ENCODE measurements around the gene SLIT3. TPM values are rescaled to one million over a fixed set of nuclear protein-coding genes. Genes with fewer than 3 reads are reported as not detected.

SLIT3 gene
- total and polyA plus RNA-seq, 9 of the 15 experiments (the other 6 are each of a cell fraction or from before 2014, with no cell fraction given) = 0.01 to 0.04 TPM; not detected in 7

DNA sequence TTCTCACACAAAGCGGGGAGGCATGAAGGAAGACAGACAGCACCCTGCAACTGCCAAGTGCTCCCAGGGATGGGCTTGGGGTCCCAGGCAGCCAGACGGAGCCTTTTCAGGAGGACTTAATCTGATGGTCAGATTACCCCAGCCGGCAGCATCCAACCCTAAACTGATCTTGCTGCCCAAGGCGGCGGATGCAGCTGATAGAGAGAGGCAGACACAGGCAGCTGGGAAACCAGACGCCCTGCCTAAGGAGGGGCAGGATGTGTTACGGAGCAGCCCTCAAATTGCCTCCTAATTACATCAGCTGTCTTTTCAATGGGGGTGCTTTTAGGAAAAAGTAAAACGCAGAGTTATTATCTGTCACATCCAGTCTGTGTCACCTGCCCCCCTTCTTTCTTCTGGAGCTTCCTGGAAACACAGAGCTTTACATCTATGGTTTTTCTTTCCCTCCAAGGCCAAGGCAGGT lies 530.9 kb downstream of the SLIT3 start (continued):
- TF ChIP-seq CHD7 (IDR thresholded peaks at IDR 0.05; ENCODE audit: low read depth, low read length) = no peak
- TF ChIP-seq RBFOX2 (IDR thresholded peaks at IDR 0.05; ENCODE audit: low read depth, low read length) = peak; percentile 65
- TF ChIP-seq ZFX (CRISPR knock-in tag; IDR thresholded peaks at IDR 0.05) = no peak
- no peak for TF ChIP-seq TBP (optimal IDR thresholded peaks at IDR 0.05; ENCODE audit: low read depth, low read length)
- no peak for TF ChIP-seq ARHGAP35 (IDR thresholded peaks at IDR 0.05; ENCODE audit: partially characterized antibody)
- 0 out of 2 replicates have a peak, but pooled peaks have one; percentile 45 for TF ChIP-seq GABPA (tag; conservative IDR thresholded peaks at IDR 0.05; ENCODE audit: low read depth)
- TF ChIP-seq GATA2 (CRISPR knock-in tag; IDR thresholded peaks at IDR 0.05) = no peak
- peak; percentile 90 for TF ChIP-seq ZNF589 (CRISPR knock-in tag; IDR thresholded peaks at IDR 0.05; ENCODE audit: low read depth)
- TF ChIP-seq, protein P1, sequence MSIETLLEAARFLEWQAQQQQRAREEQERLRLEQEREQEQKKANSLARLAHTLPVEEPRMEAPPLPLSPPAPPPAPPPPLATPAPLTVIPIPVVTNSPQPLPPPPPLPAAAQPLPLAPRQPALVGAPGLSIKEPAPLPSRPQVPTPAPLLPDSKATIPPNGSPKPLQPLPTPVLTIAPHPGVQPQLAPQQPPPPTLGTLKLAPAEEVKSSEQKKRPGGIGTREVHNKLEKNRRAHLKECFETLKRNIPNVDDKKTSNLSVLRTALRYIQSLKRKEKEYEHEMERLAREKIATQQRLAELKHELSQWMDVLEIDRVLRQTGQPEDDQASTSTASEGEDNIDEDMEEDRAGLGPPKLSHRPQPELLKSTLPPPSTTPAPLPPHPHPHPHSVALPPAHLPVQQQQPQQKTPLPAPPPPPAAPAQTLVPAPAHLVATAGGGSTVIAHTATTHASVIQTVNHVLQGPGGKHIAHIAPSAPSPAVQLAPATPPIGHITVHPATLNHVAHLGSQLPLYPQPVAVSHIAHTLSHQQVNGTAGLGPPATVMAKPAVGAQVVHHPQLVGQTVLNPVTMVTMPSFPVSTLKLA (conservative IDR thresholded peaks at IDR 0.05) = no peak
- no peak for TF ChIP-seq EHMT2 (IDR thresholded peaks at IDR 0.05)
- TF ChIP-seq XRCC3 (IDR thresholded peaks at IDR 0.05) = no peak
- TF ChIP-seq PYGO2 (tag; IDR thresholded peaks at IDR 0.05) = no peak
- no peak for TF ChIP-seq POLR2AphosphoS5 (IDR thresholded peaks at IDR 0.05; ENCODE audit: control insufficient read depth, insufficient read depth, low read depth, low read length)
- peak; percentile 53 for TF ChIP-seq HDAC3 (IDR thresholded peaks at IDR 0.05; ENCODE audit: borderline replicate concordance, partially characterized antibody)
